ENCODE results near the gene TMEM273.

TMEM273 gene, protein sequence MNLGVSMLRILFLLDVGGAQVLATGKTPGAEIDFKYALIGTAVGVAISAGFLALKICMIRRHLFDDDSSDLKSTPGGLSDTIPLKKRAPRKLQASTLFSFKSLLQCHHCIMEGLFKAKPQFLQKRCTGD

DNA sequence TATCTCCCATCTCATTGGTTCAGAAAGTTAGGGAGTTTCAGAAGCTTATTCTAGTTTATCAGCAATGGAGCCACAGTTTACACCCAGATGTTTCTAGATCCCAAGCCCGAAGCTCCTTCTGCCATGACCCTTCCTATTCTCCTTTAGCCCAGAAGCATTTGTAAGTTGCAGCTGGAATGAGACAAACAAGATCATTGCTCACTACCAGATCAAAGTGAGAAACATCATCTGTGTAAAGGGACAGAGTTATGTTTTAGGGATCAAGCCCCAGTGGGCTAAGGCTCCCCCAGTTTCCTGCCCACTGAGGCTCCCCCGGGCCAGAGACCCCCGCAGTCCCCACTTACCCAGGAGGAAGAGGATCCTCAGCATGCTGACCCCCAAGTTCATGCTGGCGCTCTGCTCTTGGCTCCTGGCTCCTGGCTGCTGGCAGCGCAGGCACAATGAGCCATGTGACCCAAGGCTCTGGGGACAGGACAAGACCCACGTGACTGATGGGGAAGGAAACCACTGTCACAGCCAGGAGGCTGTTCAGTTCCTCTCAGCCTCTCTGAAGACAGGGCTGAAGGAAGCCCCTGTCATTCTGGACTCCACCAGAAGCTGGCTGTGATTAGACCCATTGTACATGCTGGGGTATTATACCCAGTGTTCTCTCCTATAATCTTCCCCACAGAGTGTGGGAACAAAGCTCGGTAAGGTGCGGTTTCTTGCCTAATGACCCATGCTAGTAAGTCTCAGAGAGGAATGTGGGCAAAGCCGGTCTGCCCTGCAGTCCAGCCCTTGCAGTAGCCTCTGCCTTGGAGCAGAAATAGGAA, at the start of gene TMEM273:
TSS of gene TMEM273 (minus strand) at position 442 of the 812 bp plus-strand sequence. CDS start at position 387, 55 bp downstream.
- Mint-ChIP-seq H3K4me3 (no peak within 1 kb of the TSS), H3K27ac (no peak within 1 kb of the TSS), H3K36me3 (ENCODE audit: low read depth) (no peaks in the 10 kb centered on the region), H3K27me3 (ENCODE audit: low read depth, poor library complexity) (peaks cover 8% of the 10 kb centered on the region), H3K9me3 (no peaks in the 10 kb centered on the region), H3K4me1 (peaks cover 9% of the 10 kb centered on the region)
- TF ChIP-seq, protein P1, sequence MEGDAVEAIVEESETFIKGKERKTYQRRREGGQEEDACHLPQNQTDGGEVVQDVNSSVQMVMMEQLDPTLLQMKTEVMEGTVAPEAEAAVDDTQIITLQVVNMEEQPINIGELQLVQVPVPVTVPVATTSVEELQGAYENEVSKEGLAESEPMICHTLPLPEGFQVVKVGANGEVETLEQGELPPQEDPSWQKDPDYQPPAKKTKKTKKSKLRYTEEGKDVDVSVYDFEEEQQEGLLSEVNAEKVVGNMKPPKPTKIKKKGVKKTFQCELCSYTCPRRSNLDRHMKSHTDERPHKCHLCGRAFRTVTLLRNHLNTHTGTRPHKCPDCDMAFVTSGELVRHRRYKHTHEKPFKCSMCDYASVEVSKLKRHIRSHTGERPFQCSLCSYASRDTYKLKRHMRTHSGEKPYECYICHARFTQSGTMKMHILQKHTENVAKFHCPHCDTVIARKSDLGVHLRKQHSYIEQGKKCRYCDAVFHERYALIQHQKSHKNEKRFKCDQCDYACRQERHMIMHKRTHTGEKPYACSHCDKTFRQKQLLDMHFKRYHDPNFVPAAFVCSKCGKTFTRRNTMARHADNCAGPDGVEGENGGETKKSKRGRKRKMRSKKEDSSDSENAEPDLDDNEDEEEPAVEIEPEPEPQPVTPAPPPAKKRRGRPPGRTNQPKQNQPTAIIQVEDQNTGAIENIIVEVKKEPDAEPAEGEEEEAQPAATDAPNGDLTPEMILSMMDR (IDR thresholded peaks at IDR 0.05): no peak
- DNase-seq: no peak

DNA sequence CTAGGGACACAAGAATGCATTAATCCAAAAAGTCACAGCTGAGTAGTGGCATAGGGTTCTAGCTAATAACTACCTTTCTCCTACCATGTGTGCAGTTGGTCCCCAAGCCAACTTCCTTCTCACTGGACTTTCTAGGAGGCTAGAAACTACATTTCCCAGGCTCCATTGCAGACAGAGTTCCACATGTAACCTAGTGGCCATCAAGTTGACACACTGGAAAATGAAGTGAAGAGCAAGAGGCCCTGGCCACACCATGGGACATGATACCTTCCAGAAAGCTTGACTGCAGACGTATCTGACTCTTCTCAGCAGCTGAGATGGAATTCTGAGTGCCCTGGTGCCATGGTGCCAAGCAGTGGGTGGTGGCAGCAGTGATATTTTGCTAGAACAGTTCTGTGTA, 49.8 kb upstream of the TMEM273 start:
- Mint-ChIP-seq H3K27me3 (ENCODE audit: low read depth, poor library complexity) (peaks cover 14% of the 10 kb centered on the region), H3K4me1 (peaks cover 28% of the 10 kb centered on the region), H3K27ac (no peak overlapping the region), H3K4me3 (no peak overlapping the region), H3K36me3 (ENCODE audit: low read depth) (no peaks in the 10 kb centered on the region), H3K9me3 (no peaks in the 10 kb centered on the region)
- DNase-seq: no peak
- TF ChIP-seq, protein P1 (IDR thresholded peaks at IDR 0.05): no peak

DNA sequence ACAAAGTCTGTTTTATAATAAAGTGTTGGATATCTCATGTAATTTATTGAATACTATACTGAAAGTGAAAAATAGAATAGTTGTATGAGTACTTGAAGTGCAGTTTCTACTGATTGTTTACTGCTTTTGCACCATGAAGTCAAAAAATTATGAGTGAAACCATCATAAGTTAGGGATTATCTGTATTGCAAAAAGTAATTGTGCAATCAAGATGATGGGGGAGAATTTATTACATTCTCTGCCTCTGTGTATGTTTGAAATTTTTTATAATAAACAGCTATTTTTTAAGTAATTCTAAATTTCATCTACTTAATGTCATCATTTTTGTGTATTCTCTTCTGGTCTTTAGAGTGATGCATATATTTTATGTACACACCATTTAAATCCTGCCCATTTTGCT, 47.2 kb upstream of the TMEM273 start:
- peaks cover 2% of the 10 kb centered on the region for H3K4me1 Mint-ChIP-seq
- no peaks in the 10 kb centered on the region for H3K36me3 Mint-ChIP-seq (ENCODE audit: low read depth)
- no peaks in the 10 kb centered on the region for H3K9me3 Mint-ChIP-seq
- TF ChIP-seq, protein P1 (IDR thresholded peaks at IDR 0.05): no peak
- DNase-seq: no peak
- H3K4me3 Mint-ChIP-seq: no peak overlapping the region
- no peak overlapping the region for H3K27ac Mint-ChIP-seq
- H3K27me3 Mint-ChIP-seq (ENCODE audit: low read depth, poor library complexity): peaks cover 22% of the 10 kb centered on the region

DNA sequence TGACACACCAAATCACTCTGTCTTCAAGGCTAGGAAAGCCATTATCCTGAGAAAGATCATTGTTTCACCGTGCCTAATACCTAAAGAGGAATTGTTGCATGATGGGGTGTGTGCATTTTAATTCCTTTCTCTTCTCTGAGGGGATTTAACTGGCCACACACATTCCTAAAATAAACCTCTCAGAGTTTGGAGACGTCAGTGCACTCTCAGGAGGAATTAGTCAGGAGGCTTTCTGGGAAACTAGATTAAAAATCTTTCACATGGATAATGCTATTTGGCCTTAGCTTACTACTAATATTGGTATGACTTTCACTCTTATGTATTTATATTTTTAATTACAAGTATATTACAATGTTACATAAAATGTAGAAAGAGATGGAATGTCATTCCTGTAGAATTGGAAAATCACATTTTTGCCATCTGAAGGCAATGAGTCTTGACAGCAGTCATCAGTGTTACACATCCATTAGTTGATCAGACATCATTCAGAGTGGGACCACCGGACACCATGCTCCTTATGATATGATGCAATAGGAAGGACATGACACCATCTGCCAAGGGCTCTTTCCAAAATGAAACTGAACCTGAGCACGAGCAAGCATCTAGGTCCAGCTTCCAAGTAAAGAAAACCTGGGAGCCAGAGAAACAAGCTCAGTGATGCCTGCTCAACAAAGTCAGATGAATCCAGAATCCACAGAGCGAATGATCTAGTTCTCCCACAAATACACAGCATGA, 43.1 kb upstream of the TMEM273 start:
- no peak for DNase-seq
- no peaks in the 10 kb centered on the region for H3K9me3 Mint-ChIP-seq
- no peak overlapping the region for H3K27ac Mint-ChIP-seq
- H3K4me1 Mint-ChIP-seq: no peaks in the 10 kb centered on the region
- H3K27me3 Mint-ChIP-seq (ENCODE audit: low read depth, poor library complexity): peaks cover 21% of the 10 kb centered on the region
- TF ChIP-seq, protein P1 (IDR thresholded peaks at IDR 0.05): no peak
- H3K36me3 Mint-ChIP-seq (ENCODE audit: low read depth): no peaks in the 10 kb centered on the region
- no peak overlapping the region for H3K4me3 Mint-ChIP-seq

DNA sequence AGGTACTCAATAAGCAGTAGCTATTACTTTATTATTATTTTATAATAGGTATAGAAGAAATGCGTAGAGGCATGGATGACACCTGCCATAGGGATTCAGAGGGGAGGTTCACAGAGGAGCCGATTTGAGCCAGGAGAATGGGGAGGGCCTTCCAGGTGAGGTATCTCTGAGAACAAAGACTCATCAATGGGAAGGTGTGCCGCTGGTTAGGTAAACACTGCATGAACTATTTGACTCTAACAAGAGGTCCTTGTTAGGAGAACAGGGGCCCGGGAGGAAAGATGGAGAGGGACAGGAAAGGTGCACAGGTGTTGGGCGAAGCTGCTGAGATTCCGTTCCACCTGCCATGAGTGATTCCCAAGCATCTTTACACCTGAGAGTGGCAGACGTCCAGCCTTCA, 41.8 kb upstream of the TMEM273 start:
- TF ChIP-seq, protein P1 (IDR thresholded peaks at IDR 0.05): no peak
- Mint-ChIP-seq H3K9me3 (no peaks in the 10 kb centered on the region), H3K36me3 (ENCODE audit: low read depth) (no peaks in the 10 kb centered on the region), H3K27ac (no peak overlapping the region), H3K4me1 (peaks cover 5% of the 10 kb centered on the region), H3K27me3 (ENCODE audit: low read depth, poor library complexity) (peaks cover 16% of the 10 kb centered on the region), H3K4me3 (no peak overlapping the region)
- DNase-seq: no peak

All from nephron progenitor cell (in vitro differentiated cells).